Astrocyte of the cerebellum (primary cell): ENCODE results near the gene CDC14A.
"Not testable (repeated sequence)": the region's sequence is repeated elsewhere in the genome, so short reads cannot be mapped to it uniquely, and the experiment has no call there.

Source experiments
- DNase-seq: peaks from one replicate; pipeline ENCODE4 v3.0.0-alpha.2; 2011; ENCODE audit warnings: low read depth
- H3K4me3 ChIP-seq: 2 replicates; pipeline ENCODE4 v1.5.1; 2011; ENCODE audit warnings: mild to moderate bottlenecking, low read depth, low read length, moderate library complexity
- in situ Hi-C: cut with HindIII; loops from 2 replicates; pipeline ENCODE4 v1.10.0; 2017; ENCODE audit warnings: low sequenced_read_pairs
- TF ChIP-seq, protein P1 (sequence below): IDR thresholded peaks from 2 replicates; pipeline ENCODE4 v1.5.1; 2012; ENCODE audit warnings: low read length, low read depth, moderate library complexity, mild to moderate bottlenecking; ENCODE audit errors: missing control alignments

The CDC14A gene

DNA sequence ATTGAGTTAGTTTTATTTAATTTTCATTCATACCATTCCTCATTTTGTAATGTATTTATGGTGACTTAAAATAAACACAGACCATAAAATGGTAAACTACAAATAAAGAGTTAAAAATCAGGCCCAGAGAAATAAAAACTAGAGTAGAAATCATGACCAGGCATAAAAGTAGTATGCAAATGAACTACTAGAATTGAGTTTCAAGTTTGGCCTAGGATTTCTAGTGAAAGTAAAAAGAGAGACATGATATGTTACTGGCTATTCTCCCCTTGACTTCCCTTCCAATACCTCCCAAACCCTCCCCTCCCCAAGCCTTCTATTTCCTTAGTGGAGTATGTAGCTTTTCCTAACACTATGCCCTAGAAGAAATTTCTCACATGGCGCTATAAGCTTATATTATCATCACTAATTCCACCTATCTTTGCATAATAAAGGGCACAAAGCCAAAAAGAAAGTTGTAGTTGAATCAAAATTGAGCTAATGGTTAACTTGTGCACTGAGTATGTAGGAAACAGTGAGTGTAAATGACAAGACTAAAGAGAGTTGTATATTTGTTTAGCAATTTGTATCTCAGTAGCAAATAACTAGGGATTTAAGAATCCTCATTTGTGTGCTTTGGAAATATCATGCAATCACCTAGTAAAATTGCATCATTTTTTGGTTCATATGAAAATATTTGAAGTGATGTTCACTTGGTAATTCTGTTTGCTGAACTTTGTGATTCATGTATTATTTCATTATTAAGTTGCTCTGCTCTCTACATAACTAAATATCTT lies 29.7 kb upstream of the CDC14A start:
- DNase-seq, result no peak
- in situ Hi-C loops, result no loop called here
- no peak overlapping the region for H3K4me3 ChIP-seq
- TF ChIP-seq, protein P1, sequence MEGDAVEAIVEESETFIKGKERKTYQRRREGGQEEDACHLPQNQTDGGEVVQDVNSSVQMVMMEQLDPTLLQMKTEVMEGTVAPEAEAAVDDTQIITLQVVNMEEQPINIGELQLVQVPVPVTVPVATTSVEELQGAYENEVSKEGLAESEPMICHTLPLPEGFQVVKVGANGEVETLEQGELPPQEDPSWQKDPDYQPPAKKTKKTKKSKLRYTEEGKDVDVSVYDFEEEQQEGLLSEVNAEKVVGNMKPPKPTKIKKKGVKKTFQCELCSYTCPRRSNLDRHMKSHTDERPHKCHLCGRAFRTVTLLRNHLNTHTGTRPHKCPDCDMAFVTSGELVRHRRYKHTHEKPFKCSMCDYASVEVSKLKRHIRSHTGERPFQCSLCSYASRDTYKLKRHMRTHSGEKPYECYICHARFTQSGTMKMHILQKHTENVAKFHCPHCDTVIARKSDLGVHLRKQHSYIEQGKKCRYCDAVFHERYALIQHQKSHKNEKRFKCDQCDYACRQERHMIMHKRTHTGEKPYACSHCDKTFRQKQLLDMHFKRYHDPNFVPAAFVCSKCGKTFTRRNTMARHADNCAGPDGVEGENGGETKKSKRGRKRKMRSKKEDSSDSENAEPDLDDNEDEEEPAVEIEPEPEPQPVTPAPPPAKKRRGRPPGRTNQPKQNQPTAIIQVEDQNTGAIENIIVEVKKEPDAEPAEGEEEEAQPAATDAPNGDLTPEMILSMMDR, result no peak

DNA sequence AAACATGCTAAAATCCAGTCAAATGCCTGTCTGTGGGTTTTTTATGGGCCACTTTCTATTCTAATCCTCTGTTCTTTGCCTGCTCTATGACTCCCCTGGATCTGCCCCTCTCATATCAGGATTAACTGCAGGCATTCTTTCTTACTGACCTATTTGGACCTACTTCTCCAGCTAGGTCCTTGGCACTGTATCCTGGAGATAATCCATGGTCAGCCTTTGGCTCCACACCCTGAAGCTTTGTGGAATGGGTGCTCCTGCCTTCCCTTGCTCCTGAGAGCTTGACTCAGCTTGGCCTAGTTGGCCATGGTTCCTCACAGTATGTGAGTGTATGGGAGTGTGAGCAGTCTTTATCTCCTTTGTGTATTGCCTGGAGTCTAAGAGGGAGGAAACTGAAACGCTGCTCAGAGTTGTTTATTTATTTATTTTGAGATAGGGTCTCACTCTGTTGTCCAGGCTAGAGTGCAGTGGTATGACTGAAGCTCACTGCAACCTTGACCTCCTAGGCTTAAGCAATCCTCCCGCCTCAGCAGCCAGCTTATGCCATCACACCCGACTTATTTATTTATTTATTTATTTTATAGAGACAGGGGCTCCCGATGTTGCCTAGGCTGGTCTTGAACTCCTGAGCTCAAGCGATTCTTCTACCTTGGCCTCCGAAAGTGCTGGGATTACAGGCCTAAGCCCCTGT lies 28.7 kb upstream of the CDC14A start:
- DNase-seq, result no peak
- H3K4me3 ChIP-seq, result no peak overlapping the region
- in situ Hi-C loops, result no loop called here
- TF ChIP-seq, protein P1, result no peak

DNA sequence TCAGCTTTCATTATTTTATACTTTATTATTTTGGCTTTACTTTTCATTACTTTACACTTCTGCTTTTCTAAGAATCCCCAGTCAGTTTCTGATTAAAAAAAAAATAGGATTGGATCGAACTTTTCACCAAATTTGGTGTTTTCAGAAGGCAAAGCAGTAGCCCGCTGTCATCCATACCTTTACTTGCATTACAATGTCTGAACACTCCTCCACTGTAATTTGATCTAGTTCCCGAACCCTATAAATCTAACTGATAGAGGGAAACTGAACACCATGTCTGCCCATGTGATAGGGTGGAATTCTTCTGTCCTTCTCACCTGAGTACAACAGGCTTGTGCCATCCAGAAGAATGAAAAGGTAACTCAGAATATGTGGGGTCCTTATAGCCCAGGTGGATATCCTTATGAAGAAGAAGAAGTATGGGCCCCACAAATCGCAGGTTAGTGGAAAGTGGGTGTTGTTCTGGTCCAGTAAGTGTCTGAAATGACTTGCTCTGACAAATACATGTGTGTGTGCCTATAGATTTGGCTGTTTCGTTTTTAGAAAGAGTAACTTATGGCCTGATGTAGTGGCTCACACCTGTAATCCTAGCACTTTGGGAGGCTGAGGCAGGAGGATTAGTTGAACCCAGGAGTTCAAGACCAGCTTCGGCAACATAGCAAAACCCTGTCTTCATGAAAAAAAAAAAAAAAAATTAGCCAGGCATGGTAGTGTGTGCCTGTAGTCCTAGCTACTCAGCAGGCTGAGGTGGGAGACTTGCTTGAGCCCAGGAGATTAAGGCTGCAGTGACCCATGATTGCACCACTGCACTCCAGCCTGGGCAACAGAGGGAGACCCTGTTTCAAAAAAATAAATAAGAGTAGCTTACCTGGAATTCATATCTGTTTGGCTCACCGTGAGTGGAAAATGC lies 26.6 kb upstream of the CDC14A start:
- no peak overlapping the region for H3K4me3 ChIP-seq
- in situ Hi-C loops, result no loop called here
- TF ChIP-seq, protein P1, result no peak
- DNase-seq, result no peak

DNA sequence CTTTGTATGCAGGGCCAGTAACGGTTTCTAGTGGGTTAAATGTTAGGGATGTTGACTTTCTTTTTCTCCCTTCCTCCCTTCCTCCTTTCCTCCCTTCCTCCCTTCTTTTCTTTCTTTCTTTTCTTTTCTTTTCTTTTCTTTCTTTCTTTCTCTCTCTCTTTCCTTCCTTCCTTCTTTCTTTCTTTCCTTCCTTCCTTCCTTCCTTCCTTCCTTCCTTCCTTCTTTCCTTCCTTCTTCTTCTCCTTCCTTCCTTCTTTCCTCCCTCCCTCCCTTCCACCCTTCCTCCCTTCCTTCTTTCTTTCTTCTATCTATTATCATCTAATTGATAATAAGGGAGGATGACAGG lies 26.0 kb upstream of the CDC14A start:
- in situ Hi-C loops, DNase-seq, H3K4me3 ChIP-seq: not testable (repeated sequence)

DNA sequence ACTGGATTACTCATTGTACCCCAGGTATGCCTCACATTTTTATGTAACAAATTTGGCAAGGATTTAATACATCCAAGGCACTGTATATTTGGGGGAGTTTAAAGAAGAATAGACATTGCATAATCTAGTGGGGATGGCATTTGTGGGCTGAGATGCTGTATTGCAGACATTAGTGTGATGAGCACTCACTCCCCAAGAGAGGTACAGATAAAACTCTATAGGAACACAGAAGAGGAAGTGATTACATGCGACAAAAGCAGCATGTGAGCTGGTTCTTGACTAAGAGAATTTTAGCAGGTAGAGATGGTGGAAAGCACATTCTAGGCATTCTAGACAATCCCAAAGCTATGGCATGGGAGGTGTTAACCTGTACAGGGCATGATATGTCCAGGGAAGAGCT lies 24.2 kb upstream of the CDC14A start:
- TF ChIP-seq, protein P1, result no peak
- in situ Hi-C loops, result no loop called here
- DNase-seq, result no peak

DNA sequence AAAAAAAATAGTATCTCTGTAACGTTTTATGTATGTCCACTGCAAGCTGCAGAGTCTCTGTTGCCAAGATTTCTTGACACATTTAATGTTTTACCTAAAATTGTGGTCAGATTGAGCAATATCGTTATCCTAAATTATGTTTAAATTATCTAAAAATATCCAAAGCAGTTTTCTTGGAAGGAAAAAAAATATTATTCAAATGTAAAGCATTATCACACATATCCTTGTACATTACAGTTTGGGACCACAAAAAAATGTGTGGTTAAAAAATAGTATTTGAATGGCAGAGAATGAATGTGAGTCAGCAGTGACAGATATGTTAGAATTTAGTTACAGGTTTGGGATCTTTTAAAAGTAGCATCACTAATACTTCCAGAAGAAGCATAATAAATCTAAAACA lies 21.2 kb upstream of the CDC14A start:
- in situ Hi-C loops, DNase-seq, H3K4me3 ChIP-seq: not testable (repeated sequence)

More for the DNA sequence above, 24.2 kb upstream of the CDC14A start:
- H3K4me3 ChIP-seq, result no peak overlapping the region

DNA sequence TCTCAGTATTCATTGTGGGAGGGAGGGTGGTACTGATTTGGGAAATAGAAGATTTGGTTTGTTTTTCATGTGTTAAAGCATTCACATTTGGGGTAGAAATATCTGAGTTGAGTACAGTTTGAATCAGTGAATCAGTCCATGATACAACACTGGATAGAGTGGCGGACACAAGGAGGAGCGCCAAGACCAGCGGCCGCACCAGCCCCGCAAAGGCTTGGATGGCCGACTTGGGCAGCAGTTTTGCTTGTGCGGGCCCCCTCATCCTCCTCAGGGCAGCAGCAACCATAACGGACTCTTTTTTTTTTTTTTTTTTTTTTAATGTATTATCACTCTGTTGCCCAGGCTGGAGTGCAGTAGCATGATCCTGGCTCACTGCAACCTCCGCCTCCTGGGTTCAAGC lies 20.0 kb upstream of the CDC14A start:
- TF ChIP-seq, protein P1, result no peak
- no peak for DNase-seq
- H3K4me3 ChIP-seq, result no peak overlapping the region
- in situ Hi-C loops, result no loop called here
